ENCODE data around the gene ATG7.
"Not testable (repeated sequence)": the region's sequence is repeated elsewhere in the genome, so short reads cannot be mapped to it uniquely, and the experiment has no call there.

ATG7 gene

DNA sequence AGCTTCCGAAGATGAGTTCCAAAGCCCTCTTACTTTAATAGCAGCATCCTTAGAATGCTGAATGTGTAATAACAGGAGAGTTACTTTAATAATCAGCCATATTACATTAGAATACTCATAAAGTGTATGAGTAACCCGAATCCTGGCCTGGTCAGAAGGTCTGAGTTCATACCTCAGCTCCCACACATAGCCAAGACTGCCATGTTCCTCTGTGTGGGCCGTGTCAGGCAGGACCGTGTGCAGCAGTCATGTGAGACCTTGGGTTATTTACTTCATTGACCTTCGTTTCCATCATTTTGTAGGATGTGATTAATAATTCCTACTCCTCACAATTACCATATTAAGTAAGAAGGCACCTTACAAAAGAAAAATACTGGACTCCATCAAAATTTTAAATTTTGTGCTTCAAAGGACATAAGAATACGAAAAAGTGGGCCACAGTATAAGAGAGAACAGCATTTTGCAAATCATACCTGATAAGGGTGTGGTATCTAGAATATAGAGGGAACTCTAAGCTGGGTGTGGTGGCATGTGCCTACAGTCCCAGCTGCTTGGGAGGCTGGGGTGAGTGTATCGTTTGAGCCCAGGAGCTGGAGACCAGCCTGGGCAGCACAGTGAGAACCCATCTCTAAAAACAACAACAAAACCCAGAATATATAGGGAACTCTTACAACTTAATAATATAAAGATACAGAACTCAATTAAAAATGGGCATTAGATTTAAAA lies 163.4 kb downstream of the ATG7 start:
- no peak for DNase-seq

DNA sequence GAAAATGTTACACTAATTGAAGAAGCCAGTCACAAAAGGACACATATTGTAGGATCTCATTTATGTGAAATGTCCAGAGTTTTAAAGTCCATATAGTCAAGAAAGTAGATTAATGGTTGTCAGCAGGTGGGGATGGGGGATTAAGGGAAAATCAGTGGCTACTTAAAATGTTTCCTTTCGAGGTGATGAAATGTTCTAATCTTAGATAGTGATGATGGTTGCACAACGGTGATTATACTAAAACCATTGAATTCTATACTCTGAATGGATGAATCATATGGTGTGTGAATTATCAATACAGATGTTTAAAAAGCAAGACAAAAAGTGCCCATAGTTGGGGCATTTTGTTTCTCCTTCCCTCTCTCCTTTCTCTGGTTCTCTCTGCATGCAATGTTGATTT lies 164.6 kb downstream of the ATG7 start:
- DNase-seq = no peak

DNA sequence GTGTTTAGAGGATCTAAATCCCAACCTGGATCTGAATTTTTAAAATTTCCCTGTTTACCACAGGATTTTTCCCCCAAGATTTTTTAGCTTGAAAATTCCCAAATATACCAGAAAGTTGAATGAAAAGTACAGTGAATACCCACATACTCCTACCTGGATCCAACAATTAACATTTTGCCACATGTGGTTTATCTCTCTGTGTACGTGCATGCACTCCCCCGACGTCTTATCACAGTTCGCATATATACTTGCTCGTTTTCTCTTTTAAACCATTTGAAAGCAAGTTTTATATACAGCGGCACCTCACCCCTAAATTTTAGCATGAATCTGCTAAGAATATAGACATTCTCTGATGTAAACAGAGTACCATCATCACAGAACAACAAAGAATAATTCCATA lies 165.3 kb downstream of the ATG7 start:
- DNase-seq = no peak

DNA sequence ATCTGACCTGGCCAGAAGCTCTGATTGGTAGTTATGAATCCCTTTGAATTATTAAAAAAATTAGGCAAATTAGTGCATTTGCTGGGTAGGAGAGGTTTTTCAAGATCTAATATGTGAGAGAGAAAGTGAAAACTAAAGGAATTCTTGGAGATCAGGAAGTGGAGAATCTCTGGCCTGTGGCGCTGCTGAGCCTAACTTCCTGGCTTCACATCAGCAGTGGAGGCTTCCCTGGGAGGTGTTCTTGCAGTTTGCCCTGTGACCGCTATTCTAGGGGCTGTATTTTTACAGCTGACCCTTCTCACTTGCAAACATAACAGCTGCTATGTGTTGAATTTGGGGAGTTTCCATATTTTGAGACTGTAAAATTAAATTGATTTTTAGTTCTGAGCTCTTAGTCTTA lies 166.4 kb downstream of the ATG7 start:
- no peak for DNase-seq

DNA sequence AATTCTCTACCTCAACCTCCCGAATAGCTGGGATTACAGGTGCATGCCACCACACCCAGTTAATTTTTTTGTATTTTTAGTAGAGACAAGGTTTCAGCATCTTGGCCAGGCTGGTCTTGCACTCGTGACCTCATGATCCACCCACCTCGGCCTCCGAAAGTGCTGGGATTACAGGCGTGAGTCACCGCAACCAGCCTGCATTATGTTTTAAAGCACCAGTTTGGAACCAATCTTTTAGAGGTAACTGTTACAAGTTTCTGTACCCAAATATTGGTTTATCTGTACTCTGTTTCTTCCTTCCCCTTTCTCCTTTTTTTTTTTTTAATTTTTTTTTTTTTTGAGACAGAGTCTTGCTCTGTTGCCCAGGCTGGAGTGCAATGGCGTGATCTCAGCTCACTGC lies 169.1 kb downstream of the ATG7 start:
- DNase-seq = not testable (repeated sequence)

DNA sequence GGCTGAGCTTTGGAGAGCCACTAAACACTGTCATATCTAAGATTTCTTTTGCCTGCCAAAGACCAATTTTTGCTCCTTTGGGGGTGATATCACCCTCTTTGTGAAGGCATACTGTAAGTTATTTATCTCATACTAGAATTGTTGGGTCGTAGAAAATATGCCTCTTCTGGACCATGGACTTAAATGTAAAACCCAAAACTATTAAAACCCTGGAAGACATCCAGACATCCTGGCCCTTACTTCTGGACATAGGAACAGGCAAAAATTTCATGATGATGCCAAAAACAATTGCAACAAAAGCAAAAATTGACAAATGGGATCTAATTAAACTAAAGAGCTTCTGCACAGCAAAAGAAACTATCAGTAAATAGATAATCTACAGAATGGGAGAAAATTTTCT lies 172.2 kb downstream of the ATG7 start:
- DNase-seq = no peak

DNA sequence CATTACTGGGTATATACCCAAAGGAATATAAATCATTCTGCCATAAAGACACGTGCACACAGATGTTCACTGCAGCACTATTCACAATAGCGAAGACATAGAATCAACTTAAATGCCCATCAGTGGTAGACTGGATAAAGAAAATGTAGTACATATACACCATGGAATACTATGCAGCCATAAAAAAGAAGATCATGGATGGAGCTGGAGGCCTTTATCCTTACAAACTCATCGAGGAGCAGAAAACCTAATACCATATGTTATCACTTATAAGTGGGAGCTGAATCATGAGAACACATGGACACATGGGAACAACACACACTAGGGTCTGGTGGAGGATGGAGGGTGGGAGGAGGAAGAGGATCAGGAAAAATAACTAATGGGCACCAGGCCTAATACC lies 173.0 kb downstream of the ATG7 start:
- DNase-seq = not testable (repeated sequence)

DNA sequence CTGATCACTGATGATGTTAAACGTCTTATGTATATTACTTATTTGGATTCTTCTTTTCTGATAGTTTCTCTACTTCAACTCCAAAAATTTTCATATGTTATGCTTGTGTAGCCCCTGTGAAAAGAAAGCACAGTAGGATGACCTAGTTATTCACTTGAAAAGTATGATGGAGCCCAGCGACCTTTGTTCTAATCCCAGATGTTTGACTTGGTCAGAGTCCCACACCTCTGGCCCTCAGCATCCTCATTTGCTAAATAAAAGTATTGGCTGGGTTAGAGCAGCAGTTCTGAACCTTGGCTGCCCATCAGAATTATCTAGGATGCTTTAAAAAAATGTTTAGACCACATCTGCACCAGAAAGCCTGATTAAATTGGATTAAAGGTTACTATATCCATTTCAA lies 173.7 kb downstream of the ATG7 start:
- no peak for DNase-seq

DNA sequence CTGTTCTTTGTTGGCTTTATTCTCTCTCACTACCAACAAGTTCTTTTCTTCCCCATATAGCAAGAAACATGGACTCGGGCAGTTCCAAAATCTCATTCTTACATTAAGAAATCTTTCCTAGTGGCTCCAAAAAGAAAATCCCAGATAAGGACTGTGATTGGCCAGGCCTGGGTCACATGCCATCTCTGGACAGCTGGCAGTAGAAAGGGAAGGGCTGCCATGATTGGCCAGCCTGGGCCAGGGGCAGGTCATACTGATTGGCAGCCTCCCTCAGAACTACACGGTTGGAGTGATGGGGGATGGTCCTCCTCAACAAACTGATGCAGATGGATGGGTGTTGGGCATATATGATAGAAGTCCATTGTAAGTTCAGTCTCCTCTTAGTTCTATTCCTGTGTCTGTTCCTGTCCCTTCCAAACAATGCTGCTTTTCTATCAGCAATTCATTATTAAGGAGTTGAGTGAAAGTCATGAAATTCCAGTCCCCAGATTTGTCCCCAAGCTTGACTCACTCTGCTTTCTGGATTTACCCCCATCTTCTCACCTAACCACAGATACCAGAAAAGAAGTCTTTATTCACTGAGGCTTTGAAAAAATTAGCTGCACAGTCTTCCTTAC lies 175.5 kb downstream of the ATG7 start:
- no peak for DNase-seq

DNA sequence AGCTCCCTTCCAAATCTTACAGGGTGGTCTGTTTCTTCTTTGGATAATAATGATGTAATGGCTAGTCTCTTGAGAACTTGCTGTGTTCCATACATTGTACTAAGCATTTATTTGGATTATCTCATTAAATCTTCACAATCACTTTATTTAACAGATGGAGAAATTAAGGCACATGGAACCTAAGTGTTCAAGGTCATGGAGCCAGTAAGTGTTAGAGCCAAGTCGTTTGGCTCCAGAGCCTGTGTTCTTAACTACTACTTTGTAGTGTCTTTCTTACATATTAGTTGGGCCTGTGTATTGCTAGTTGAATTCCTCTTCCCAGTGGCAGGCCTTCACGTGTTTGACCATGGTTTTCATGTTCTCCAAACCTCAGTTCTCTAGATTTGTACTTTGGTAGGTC lies 177.8 kb downstream of the ATG7 start:
- DNase-seq = no peak

DNA sequence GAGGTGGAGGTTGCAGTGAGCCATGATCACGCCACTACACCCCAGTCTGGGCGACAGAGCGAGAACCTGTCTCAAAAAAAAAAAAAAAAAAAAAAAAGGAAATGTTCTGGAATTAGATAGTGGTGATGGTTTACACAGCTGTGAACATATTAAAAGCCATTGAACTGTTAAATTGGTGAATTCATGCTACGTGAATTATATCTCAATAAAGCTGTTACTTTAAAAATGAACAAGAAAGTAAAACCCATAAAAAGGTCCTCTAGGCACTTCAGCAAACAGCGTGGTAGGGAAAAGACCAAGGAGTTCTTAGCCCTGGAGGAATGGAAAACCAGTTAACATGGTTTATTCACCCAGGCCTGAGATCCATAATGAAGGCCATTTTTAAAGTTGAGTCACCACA lies 180.1 kb downstream of the ATG7 start:
- DNase-seq = no peak

DNA sequence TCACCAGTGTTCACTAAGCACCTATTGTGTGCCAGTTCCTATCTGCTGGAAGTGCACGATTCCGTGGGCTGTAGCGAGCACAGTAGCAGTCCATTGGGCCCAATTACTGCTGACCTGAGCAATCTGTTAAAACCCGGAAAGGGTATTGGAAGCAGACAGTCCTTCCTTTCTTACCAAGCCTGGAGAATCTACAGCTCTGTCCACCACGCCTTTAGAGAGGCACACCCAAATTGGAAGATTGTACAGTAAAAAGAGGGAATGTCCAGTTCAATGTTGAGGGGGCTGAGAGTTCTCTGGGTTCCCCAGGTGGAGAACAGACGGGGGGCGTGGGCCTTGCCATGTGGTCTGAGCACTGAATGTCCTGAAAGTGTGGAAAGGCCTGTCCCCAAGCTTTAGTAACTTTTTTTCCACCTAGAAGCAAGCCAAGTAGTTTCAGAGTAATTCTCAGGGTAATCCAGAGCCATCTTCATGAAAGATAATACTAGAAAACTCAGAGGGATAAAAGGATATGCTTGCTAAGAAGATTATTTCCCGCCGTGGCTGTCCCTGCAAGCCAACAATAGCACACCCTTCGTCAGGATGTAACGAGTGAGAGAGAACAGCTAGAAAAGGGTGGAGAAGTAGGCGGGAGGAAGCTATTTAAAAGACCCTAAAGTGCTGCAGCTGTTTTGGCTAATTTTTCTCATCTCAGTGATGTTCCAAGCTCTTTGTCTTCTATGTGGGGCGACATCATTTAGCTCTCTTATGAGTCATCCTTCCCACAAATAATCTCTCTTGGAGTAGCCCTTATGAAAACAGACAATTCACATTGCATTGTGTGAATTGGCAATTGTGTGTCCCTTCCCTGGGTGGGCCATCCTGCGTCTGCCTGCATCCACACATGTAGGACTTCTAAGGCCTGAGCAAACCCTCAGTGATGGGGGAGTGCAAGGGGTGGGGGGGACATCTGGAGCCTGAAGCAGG lies 181.0 kb downstream of the ATG7 start:
- DNase-seq = peak; percentile 64

DNA sequence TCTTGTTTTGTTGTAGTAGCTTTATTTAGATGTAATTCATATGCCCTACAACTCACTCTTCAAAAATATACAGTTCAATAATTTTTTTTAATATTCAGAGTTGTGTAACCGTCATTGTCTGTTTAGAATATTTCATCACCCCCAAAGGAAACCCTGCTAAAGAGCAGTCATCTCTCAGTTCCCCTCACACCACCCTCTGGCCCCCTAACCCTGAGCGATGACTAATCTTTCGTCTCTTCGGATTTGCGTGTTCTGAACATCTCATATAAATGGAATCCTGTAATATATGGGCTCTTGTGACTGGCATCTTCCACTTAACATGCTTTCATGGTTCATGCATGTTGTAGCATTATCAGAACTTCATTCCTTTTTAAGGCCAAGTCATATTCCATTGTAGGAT lies 183.8 kb downstream of the ATG7 start:
- DNase-seq = no peak

DNA sequence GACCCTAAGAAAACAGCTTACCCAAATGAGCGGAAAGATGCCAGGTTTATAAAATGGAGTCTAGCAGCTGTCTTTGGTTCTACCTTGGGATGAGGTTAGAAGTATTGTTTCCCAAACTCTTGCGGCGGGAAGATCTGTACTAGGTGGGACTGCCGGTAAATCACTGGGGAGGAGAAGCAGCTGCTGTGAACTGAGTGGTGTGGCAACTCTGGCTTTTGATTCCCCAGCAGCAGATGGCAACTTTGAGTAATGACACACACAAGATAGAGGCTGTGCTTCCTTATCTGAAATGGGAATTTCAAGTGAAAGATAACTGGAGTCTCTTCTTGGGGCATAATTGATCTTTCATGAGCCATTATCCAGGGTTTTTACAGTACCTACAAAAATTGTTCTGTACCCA lies 184.9 kb downstream of the ATG7 start:
- DNase-seq = no peak

DNA sequence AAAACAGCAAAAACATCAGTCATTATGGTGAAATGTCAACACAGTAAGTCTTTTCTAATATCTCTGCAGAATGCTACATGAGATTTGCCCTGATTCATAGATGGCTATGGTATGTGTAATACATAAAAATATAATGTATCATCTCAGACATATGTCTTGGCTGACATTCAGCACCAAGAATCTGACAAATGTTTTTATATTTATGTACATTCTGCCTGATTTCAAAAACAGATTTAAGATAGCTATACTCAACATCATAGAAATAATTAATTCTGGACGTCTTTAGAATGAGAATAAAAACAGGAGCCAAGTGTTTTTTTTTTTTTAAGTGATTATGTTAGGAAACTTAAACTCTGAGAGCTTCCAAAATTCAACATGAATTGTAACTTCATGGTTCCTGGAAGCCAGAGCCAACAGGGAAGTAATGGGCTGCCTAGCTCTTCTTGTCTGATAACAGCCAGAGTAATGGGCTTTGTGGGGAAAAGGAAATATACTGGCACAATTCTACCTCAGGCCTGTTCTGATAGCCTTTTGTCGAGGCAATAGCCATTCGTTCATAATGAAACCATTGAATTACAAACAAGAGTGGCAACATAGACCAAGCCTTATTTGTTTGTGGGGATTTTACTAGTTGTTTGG lies 187.1 kb downstream of the ATG7 start:
- no peak for DNase-seq

DNA sequence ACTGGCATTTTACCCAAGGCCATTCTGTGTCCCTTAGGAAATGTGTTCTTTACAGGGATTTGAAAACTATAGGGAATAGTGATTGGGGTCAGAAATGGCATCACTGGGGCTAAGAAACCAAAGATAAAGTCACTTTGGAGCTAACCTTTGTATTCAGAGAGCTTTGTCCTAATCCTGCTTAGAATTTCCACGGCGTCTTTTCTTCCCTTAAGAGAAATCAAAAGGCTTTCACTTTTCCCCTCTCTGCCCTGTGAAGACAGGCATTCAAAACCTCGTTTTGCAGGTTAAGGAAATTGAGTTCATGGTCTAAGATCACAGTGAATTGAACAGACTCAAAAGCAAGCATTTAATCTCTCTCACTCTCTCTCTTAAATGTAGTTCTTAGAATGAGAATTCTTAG lies 189.0 kb downstream of the ATG7 start:
- no peak for DNase-seq

DNA sequence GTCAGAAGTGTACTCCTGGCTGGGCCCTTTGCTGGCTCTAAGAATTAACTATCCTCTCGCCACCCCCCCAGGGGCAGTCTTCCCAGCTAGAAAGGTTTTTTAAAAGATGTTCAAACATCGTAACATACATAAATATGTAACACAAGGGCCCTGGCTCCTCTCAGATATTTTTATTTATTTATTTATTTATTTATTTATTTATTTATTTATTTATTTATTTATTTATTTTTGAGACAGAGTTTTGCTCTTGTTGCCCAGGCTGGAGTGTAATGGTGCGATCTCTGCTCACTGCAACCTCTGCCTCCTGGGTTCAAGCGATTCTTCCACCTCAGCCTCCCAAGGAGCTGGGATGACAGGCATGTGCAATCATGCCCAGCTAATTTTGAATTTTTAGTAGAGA lies 190.5 kb downstream of the ATG7 start:
- not testable (repeated sequence) for DNase-seq

DNA sequence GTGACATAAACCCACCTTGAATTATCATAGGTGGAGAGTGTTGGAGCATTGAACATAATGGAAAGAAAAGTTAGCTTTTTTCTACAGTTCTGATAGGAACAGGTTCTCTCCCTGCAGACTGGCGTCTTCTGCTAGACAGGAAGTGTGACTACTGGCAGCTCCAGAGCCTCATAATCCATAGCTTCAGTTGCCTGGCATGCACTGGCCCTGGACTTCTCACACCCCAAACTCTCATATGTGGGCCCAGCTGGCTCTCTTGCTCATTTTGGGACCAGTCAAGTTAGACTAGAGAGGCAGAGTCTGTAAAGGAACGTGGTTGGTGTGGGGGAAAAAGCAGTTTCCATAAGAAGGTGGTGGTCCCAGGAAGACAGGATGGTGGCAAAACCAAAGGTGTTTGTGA lies 191.4 kb downstream of the ATG7 start:
- DNase-seq = no peak

DNA sequence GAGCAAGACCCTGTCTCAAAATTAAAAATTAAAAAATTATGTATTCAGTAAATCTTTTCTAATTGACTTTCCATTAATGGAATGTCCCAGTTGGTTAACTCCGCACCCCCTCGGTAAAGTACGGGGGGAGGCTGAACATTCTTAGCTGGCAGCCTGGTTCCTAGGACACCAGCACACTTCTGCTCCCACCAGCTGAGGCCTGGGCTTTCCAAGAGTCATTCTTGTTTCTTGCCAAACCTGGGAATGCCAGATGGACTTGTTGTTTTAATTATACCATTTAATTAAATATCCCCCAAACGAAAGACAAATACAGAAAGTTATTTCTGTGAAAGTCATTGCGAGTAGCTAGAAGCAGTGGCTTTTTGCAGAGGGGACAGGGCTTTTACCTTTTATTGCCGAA lies 192.2 kb downstream of the ATG7 start:
- DNase-seq = no peak

DNA sequence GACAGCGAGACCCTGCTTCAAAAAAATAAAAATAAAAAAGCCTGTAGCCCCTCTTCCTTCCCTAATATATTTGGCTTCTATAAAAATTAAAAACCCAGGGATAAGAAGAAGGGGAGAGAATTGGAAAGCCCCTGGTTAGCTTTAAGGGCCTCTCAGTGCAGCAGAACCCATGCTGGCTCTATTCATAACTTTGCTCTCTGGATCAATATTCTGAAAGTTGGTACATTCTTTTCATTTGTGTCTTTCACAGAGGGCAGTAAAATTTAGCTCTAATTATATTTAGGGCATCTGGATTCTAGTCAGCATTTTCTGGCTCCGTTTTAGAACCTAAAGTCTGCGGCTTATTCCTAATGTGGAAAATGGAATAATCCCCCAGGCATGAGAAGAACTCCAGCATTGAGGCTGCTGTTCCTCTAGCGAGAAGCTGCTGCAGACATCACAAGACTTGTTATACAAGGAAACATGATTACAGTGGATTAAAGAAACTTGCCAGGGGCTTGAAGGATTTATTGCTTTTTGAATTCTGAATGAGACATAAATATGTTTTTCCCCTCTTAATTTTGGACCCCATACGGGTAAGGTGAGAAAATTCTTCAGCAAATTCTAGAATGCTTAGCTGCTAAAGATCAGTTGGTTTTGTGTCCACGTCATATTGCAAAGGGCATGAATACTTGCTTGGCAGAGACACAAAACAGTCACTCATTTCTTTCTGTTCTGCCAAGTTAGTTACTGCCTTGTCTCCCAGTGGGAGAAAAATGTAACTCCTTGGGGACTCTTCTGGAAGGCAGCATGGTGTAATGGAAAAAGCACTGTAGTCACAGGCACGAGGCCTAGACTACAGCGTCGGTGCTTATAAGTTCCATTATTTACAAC lies 193.8 kb downstream of the ATG7 start:
- DNase-seq = no peak

DNA sequence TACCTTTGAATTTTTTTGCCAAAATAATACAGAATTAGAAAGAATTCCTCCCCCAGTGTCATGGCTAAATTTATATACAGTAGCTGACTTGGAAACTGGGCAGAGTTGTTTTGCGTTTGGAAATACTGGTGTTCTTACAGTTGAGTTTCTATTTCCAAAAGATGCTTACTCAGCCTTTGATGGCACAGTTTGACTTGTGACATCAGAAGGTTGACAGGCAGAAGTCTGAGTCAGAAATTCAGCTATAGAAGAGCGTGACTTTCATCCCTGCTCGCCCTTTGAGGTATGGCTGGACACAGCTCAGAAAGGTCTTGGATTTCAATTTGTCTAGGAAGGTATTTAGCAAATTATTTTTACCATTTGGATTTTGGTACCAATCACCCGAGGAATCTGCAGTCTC lies 195.7 kb downstream of the ATG7 start:
- no peak for DNase-seq

Data from NCI-H2029 (cell line).